Measurements from ENCODE around the gene ZDHHC8.

GRCh38 chr22:20187777-20188566 lies 56.4 kb downstream of the ZDHHC8 start:
- TF ChIP-seq CTCF (IDR thresholded peaks at IDR 0.05; ENCODE audit: low read length) (no peak), EZH2 (IDR thresholded peaks at IDR 0.05; ENCODE audit: borderline replicate concordance, low read length) (no peak)
